Measurements from ENCODE around the gene SMOC1. TPM values are rescaled to one million over a fixed set of nuclear protein-coding genes. Genes with fewer than 3 reads are reported as not detected.

Gene SMOC1
- total RNA-seq, 1 experiment from 2014 or later: not detected

DNA sequence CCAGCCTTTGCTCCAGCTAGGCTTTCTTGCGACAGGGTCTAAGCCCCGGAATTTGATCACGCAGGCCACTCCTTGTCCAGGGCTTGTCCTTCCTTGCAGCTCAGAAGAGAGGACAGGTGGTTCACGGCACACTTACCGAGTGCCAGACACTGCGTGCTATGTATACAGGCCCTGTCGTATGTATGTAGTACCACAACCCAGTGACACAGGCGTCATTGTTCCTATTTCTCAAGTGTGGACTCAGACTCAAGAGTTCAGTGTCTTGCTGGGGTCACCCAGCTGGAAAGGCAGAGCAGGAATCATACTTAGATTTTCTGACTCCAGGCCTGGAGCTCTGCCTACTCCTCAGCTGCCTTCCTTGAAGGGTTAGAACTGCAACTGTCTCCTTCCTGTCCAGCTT, 153.9 kb downstream of the SMOC1 start:
- Histone ChIP-seq H3K36me3 (ENCODE audit: low read depth, low read length) (no peaks in the 10 kb centered on the region), H2AFZ (ENCODE audit: low read length) (no peak overlapping the region), H3F3A (ENCODE audit: low read length, unreplicated experiment) (no peaks in the 10 kb centered on the region), H3K9me3 (ENCODE audit: low read length) (no peaks in the 10 kb centered on the region), H3K4me1 (ENCODE audit: insufficient read depth, low read length) (peaks cover 4% of the 10 kb centered on the region; the same call in 1 of the 2 replicates), H3K4me3 (ENCODE audit: low read length) (no peak overlapping the region), H3K27me3 (ENCODE audit: low read length) (peaks cover 24% of the 10 kb centered on the region), H4K20me1 (ENCODE audit: low read length) (no peaks in the 10 kb centered on the region), H3K4me2 (ENCODE audit: low read length) (no peak overlapping the region), H3K9ac (ENCODE audit: low read length) (no peak overlapping the region), H3K9me2 (replicated peaks; ENCODE audit: low read length) (no peaks in the 10 kb centered on the region), H3K79me2 (ENCODE audit: low read length) (no peaks in the 10 kb centered on the region), H3K27ac (ENCODE audit: low read length) (no peak overlapping the region)
- ChIA-PET CTCF (interaction anchor here (0.7 kb wide), 1 partner anchor 260 kb away, joined by 5 read pairs; no protein-coding TSS in a partner anchor), POLR2A (ENCODE audit: unreplicated experiment) (no interaction called here)
- no peak for ATAC-seq
- no peak for DNase-seq
- no TSS peak for BruUV-seq (replicated peaks)
- TF ChIP-seq EZH2 (IDR thresholded peaks at IDR 0.05; ENCODE audit: low read length, unreplicated experiment): no peak
- no peak for TF ChIP-seq EZH2phosphoT487 (IDR thresholded peaks at IDR 0.05; ENCODE audit: borderline replicate concordance, low read length)
- TF ChIP-seq, protein P1, sequence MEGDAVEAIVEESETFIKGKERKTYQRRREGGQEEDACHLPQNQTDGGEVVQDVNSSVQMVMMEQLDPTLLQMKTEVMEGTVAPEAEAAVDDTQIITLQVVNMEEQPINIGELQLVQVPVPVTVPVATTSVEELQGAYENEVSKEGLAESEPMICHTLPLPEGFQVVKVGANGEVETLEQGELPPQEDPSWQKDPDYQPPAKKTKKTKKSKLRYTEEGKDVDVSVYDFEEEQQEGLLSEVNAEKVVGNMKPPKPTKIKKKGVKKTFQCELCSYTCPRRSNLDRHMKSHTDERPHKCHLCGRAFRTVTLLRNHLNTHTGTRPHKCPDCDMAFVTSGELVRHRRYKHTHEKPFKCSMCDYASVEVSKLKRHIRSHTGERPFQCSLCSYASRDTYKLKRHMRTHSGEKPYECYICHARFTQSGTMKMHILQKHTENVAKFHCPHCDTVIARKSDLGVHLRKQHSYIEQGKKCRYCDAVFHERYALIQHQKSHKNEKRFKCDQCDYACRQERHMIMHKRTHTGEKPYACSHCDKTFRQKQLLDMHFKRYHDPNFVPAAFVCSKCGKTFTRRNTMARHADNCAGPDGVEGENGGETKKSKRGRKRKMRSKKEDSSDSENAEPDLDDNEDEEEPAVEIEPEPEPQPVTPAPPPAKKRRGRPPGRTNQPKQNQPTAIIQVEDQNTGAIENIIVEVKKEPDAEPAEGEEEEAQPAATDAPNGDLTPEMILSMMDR (conservative IDR thresholded peaks at IDR 0.05; ENCODE audit: low read depth, low read length): no peak
- intact Hi-C loops (cut with micrococcal nuclease): no loop called here

DNA sequence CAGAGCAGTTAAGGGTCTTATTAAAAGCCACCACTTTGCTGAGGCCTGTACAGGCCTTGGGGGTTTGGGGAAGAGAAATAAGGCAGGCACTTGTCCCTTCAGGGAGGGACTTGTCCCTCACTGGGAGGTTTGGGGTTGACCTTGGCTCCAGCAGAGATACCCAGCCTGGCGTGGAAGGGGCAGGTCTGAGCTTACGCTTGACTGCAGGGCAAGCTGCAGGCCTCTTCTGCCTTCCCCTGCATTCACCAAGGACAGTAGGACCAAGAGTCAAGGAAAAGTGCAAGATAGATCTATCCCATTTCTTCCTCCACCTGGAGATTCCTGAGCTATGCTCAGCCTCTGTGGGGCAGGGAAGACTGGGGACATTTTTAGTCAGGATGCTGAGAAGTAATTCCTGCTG, 154.3 kb downstream of the SMOC1 start:
- Histone ChIP-seq H3K9me2 (replicated peaks; ENCODE audit: low read length) (no peaks in the 10 kb centered on the region), H3K27ac (ENCODE audit: low read length) (no peak overlapping the region), H3K27me3 (ENCODE audit: low read length) (peaks cover 19% of the 10 kb centered on the region), H3F3A (ENCODE audit: low read length, unreplicated experiment) (no peaks in the 10 kb centered on the region), H4K20me1 (ENCODE audit: low read length) (no peaks in the 10 kb centered on the region), H3K4me1 (ENCODE audit: insufficient read depth, low read length) (peaks cover 4% of the 10 kb centered on the region; the same call in 1 of the 2 replicates), H3K4me3 (ENCODE audit: low read length) (no peak overlapping the region), H3K9ac (ENCODE audit: low read length) (no peak overlapping the region), H3K79me2 (ENCODE audit: low read length) (no peaks in the 10 kb centered on the region), H3K36me3 (ENCODE audit: low read depth, low read length) (no peaks in the 10 kb centered on the region), H2AFZ (ENCODE audit: low read length) (no peak overlapping the region), H3K4me2 (ENCODE audit: low read length) (no peak overlapping the region), H3K9me3 (ENCODE audit: low read length) (no peaks in the 10 kb centered on the region)
- TF ChIP-seq EZH2 (IDR thresholded peaks at IDR 0.05; ENCODE audit: low read length, unreplicated experiment) (no peak), EZH2phosphoT487 (IDR thresholded peaks at IDR 0.05; ENCODE audit: borderline replicate concordance, low read length) (no peak)
- TF ChIP-seq, protein P1 (conservative IDR thresholded peaks at IDR 0.05; ENCODE audit: low read depth, low read length): no peak
- DNase-seq (no peak), ATAC-seq (no peak)
- intact Hi-C loops (cut with micrococcal nuclease): no loop called here
- ChIA-PET POLR2A (ENCODE audit: unreplicated experiment) (no interaction called here), CTCF (interaction anchor here (0.7 kb wide), 1 partner anchor 259 kb away, joined by 5 read pairs; no protein-coding TSS in a partner anchor)
- no TSS peak for BruUV-seq (replicated peaks)

GRCh38 chr14:70034257-70034656, 155.0 kb downstream of the SMOC1 start:
- no peak overlapping the region for H3K4me3 ChIP-seq (ENCODE audit: low read length)
- intact Hi-C loops (cut with micrococcal nuclease): no loop called here
- no peaks in the 10 kb centered on the region for H3K9me3 ChIP-seq (ENCODE audit: low read length)
- ChIA-PET POLR2A (ENCODE audit: unreplicated experiment) (no interaction called here), CTCF (no interaction called here)
- no peak overlapping the region for H3K4me2 ChIP-seq (ENCODE audit: low read length)
- H3K36me3 ChIP-seq (ENCODE audit: low read depth, low read length): no peaks in the 10 kb centered on the region
- H2AFZ ChIP-seq (ENCODE audit: low read length): no peak overlapping the region
- no peaks in the 10 kb centered on the region for H3F3A ChIP-seq (ENCODE audit: low read length, unreplicated experiment)
- peaks cover 4% of the 10 kb centered on the region; the same call in 1 of the 2 replicates for H3K4me1 ChIP-seq (ENCODE audit: insufficient read depth, low read length)
- ATAC-seq: no peak
- H3K9me2 ChIP-seq (replicated peaks; ENCODE audit: low read length): no peaks in the 10 kb centered on the region
- H3K27me3 ChIP-seq (ENCODE audit: low read length): peaks cover 18% of the 10 kb centered on the region
- no TSS peak for BruUV-seq (replicated peaks)
- no peak overlapping the region for H3K9ac ChIP-seq (ENCODE audit: low read length)
- TF ChIP-seq EZH2 (IDR thresholded peaks at IDR 0.05; ENCODE audit: low read length, unreplicated experiment): no peak
- TF ChIP-seq, protein P1 (conservative IDR thresholded peaks at IDR 0.05; ENCODE audit: low read depth, low read length): no peak
- no peak for TF ChIP-seq EZH2phosphoT487 (IDR thresholded peaks at IDR 0.05; ENCODE audit: borderline replicate concordance, low read length)
- no peaks in the 10 kb centered on the region for H3K79me2 ChIP-seq (ENCODE audit: low read length)
- H3K27ac ChIP-seq (ENCODE audit: low read length): no peak overlapping the region
- no peak for DNase-seq
- H4K20me1 ChIP-seq (ENCODE audit: low read length): no peaks in the 10 kb centered on the region

All from PC-3 (cell line).